Measurements from ENCODE around the gene GRAMD4.

DNA sequence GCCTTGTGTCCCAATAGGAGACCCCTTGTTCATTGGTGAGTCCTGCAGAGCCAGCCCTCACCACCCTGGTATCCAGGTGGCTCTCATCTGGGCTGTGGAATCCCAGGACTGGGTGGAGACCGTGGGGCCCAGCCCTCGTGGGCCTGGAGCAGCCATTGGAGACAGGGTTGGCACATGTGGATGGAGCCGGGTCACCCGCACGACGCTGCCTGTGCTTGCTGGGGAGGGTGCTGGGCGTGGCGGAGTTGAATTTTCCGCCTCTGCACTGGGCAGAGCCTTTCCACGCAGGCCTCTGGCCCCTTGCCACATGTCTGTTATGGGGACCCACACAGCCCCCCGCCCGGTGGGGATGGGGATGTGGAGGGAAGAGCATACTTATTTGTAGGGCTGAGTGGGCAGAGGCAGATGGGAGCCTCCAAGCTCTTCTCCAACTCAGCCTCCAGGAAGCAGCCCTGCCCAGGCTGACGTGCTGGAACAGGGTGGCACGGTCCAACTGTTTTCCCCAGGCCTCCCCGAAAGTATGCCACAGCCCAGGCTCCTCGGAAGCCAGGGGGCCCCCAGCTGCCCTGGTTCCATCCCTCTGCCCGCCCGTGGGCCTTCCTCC lies 12.6 kb downstream of the GRAMD4 start:
- TF ChIP-seq GATA2 (IDR thresholded peaks at IDR 0.05; ENCODE audit: low read depth, low read length) = no peak
- TF ChIP-seq GATA3 (IDR thresholded peaks at IDR 0.05; ENCODE audit: low read depth, low read length) = no peak

All from SH-SY5Y (cell line).